Stimulated activated CD8-positive, alpha-beta memory T cell treated with anti-CD3 and anti-CD28 coated beads, Interleukin-12 subunit alpha, Interleukin-12 subunit beta, amount 100 ng/mL, for 24 hours (primary cell): Measurements from ENCODE around the gene SYNJ1.
"Not testable (repeated sequence)": the region's sequence is repeated elsewhere in the genome, so short reads cannot be mapped to it uniquely, and the experiment has no call there.

Experiments used
- DNase-seq: peaks from one replicate; pipeline ENCODE4 v3.0.0-alpha.2; 2020; ENCODE audit errors: extremely low read depth

SYNJ1 gene

GRCh38 chr21:32739946-32740345 is 12.1 kb upstream of the SYNJ1 start:
- DNase-seq, result no peak

GRCh38 chr21:32736083-32736482 is 8.3 kb upstream of the SYNJ1 start:
- not testable (repeated sequence) for DNase-seq

GRCh38 chr21:32735524-32735923 is 7.7 kb upstream of the SYNJ1 start:
- no peak for DNase-seq

- no peak for DNase-seq
These were observed 6.3 kb upstream of the SYNJ1 start for GRCh38 chr21:32733990-32734613.

- no peak for DNase-seq
These were observed 5.5 kb upstream of the SYNJ1 start for GRCh38 chr21:32733356-32733755.

- DNase-seq, result no peak
These were observed 4.7 kb upstream of the SYNJ1 start for GRCh38 chr21:32732544-32732943.

- DNase-seq, result no peak
These were observed 1.0 kb upstream of the SYNJ1 start for GRCh38 chr21:32728848-32729247.

- DNase-seq, result no peak
These were observed 635 bp upstream of the SYNJ1 start for GRCh38 chr21:32728456-32728839.

- DNase-seq, result no peak
These were observed 750 bp downstream of the SYNJ1 start for GRCh38 chr21:32726839-32727686.

GRCh38 chr21:32719085-32719484 is 8.7 kb downstream of the SYNJ1 start:
- DNase-seq, result no peak

GRCh38 chr21:32717851-32718316 is 9.9 kb downstream of the SYNJ1 start:
- no peak for DNase-seq

- DNase-seq, result no peak
These were observed 11.3 kb downstream of the SYNJ1 start for GRCh38 chr21:32716486-32716885.

- DNase-seq, result no peak
These were observed 14.1 kb downstream of the SYNJ1 start for GRCh38 chr21:32713726-32714125.

GRCh38 chr21:32712641-32713040 is 15.2 kb downstream of the SYNJ1 start:
- no peak for DNase-seq

- DNase-seq, result no peak
These were observed 15.8 kb downstream of the SYNJ1 start for GRCh38 chr21:32712043-32712442.

GRCh38 chr21:32710987-32711386 is 16.8 kb downstream of the SYNJ1 start:
- no peak for DNase-seq

- DNase-seq, result no peak
These were observed 17.6 kb downstream of the SYNJ1 start for GRCh38 chr21:32710069-32710784.

- no peak for DNase-seq
These were observed 19.7 kb downstream of the SYNJ1 start for GRCh38 chr21:32708069-32708468.

GRCh38 chr21:32705901-32706300 is 21.9 kb downstream of the SYNJ1 start:
- DNase-seq, result no peak

GRCh38 chr21:32705139-32705538 is 22.7 kb downstream of the SYNJ1 start:
- no peak for DNase-seq

GRCh38 chr21:32702702-32703101 is 25.1 kb downstream of the SYNJ1 start:
- DNase-seq, result no peak

GRCh38 chr21:32698971-32699693 is 28.7 kb downstream of the SYNJ1 start:
- DNase-seq, result no peak
